Fibroblast of mammary gland (primary cell): ENCODE measurements around the gene ERICH3.

Experiments used
- DNase-seq: peaks from one replicate; pipeline ENCODE4 v3.0.0-alpha.2; 2010; ENCODE audit warnings: low read depth
- H3K4me3 ChIP-seq: 2 replicates; pipeline ENCODE4 v1.5.1; 2011; ENCODE audit warnings: low read depth, mild to moderate bottlenecking, low read length, moderate library complexity; ENCODE audit not compliant: control insufficient read depth
- CTCF ChIP-seq: conservative IDR thresholded peaks from 2 replicates; pipeline ENCODE4 v1.5.1; 2011; ENCODE audit warnings: low read depth, low read length, inconsistent platforms; ENCODE audit not compliant: control insufficient read depth, insufficient read depth

The ERICH3 gene

GRCh38 chr1:74528123-74528522 is 145.5 kb downstream of the ERICH3 start:
- no peak for TF ChIP-seq CTCF
- no peak overlapping the region for H3K4me3 ChIP-seq
- DNase-seq, result no peak

GRCh38 chr1:74526708-74527107 is 146.9 kb downstream of the ERICH3 start:
- no peak overlapping the region for H3K4me3 ChIP-seq
- no peak for DNase-seq
- no peak for TF ChIP-seq CTCF

DNA sequence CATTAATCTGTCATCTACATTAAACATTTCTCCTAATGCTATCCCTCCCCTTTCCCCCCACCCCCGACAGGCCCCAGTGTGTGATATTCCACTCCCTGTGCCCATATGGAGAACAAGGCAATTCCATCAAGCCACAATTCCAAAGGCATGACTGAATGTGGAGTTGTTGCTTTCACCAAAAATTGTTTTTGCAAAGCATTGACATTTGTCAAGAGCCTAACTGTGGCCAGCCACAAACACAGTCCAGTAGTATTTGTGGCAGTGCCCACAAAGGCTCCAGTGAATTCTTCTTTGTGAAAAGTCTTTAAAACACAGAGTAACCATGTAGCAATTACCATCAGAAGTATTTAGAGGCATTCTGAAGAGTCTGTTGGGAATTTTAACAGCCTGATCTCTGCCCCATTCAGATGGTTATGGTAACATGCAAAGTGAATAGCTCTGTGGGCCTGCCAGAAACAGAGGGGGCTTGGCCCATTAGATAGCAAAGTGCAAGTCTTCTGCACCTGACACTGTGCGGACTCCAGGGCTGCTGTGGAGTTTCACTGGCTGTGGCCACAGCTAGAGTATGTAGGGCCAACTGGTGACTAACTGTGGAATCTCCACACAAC is 149.6 kb downstream of the ERICH3 start:
- no peak for DNase-seq
- H3K4me3 ChIP-seq, result no peak overlapping the region
- no peak for TF ChIP-seq CTCF

GRCh38 chr1:74522148-74522547 is 151.4 kb downstream of the ERICH3 start:
- no peak for DNase-seq
- no peak for TF ChIP-seq CTCF

More at GRCh38 chr1:74522148-74522547, 151.4 kb downstream of the ERICH3 start:
- no peak overlapping the region for H3K4me3 ChIP-seq
